Natural killer cell (primary cell): ENCODE measurements around the gene SIK3. TPM values are rescaled to one million over a fixed set of nuclear protein-coding genes. Genes with fewer than 3 reads are reported as not detected.
A peak's percentile ranks its signal among the peaks of the same experiment; 100 is the strongest.

Experiments used
- ATAC-seq, 3 donors: fragments of 150-1000 bp in 2 of 3; fragments of 200-7000 bp in 1 of 3; cut with Tn5 transposase; 1 replicate in 1 of 3; 2 replicates in 2 of 3; pipeline ENCODE4 v1.10.0; 2021; ENCODE audit warnings: mild to moderate bottlenecking in 2 of 3, moderate library complexity in 2 of 3
- DNase-seq, 2 donors: peaks; one replicate each; pipeline versions ENCODE4 v3.0.0 to v3.0.0-alpha.2; 2013 to 2021; ENCODE audit warnings: mixed read lengths in 1 of 2
- H3K27ac ChIP-seq: one replicate; pipeline ENCODE4 v1.5.1; 2013; ENCODE audit warnings: mild to moderate bottlenecking, low read length
- H3K27me3 ChIP-seq: one replicate; pipeline ENCODE4 v1.6.1; 2013; ENCODE audit warnings: low read length; ENCODE audit not compliant: control insufficient read depth, insufficient read depth
- H3K36me3 ChIP-seq: one replicate; pipeline ENCODE4 v1.6.1; 2013; ENCODE audit warnings: low read length; ENCODE audit not compliant: control insufficient read depth, insufficient read depth
- H3K4me1 ChIP-seq: one replicate; pipeline ENCODE4 v1.6.1; 2013; ENCODE audit warnings: low read length; ENCODE audit not compliant: control insufficient read depth, insufficient read depth
- H3K4me3 ChIP-seq: one replicate; pipeline ENCODE4 v1.5.1; 2013; ENCODE audit warnings: low read length
- H3K9me3 ChIP-seq: one replicate; pipeline ENCODE4 v1.6.1; 2013; ENCODE audit warnings: low read length; ENCODE audit not compliant: control insufficient read depth, insufficient read depth
- H3K27ac Mint-ChIP-seq, 2 donors: one replicate each; pipeline ENCODE4 v1.8.0; 2022; ENCODE audit warnings: mild to moderate bottlenecking in 2 of 2, mixed read lengths in 2 of 2, moderate library complexity in 1 of 2
- H3K27me3 Mint-ChIP-seq, 2 donors: one replicate each; pipeline ENCODE4 v1.8.0; 2022; ENCODE audit warnings: low read depth in 2 of 2, mixed read lengths in 2 of 2
- H3K36me3 Mint-ChIP-seq: one replicate; pipeline ENCODE4 v1.8.0; 2022; ENCODE audit warnings: mixed read lengths
- H3K4me1 Mint-ChIP-seq, 2 donors: one replicate each; pipeline ENCODE4 v1.8.0; 2022; ENCODE audit warnings: mixed read lengths in 2 of 2
- H3K4me3 Mint-ChIP-seq: one replicate; pipeline ENCODE4 v1.8.0; 2022; ENCODE audit warnings: mild to moderate bottlenecking, moderate library complexity, mixed read lengths
- H3K9me3 Mint-ChIP-seq, 2 donors: one replicate each; pipeline ENCODE4 v1.8.0; 2022; ENCODE audit warnings: mixed read lengths in 2 of 2
- CTCF ChIP-seq: fragments of 200-600 bp; IDR thresholded peaks from one replicate; pipeline ENCODE4 v1.8.0; 2022; ENCODE audit warnings: antibody characterized with exemption
- WGBS: methylation state at CpG from one replicate; pipeline ENCODE4 v1.1.7; 2013; ENCODE audit warnings: missing lambda C conversion rate; ENCODE audit not compliant: insufficient coverage; 5-methylcytosine and 5-hydroxymethylcytosine counted together
- intact Hi-C: fragments of 100-400 bp; cut with micrococcal nuclease; formaldehyde crosslinking; loops from one replicate; pipeline ENCODE4 v1.14.2; 2022
- total RNA-seq, 4 donors: library from RNA; stranded (reverse); fragments of 120-200 nt in 1 of 4; gene quantifications; one replicate each; pipeline versions ENCODE4 v1.2.3 to v1.2.4, GENCODE V29; 2013 to 2022

Gene SIK3
- total RNA-seq, 3 donors from 2014 or later (not counting 1 experiment from before 2014, with no cell fraction given) = 71.6 to 120 (median 119) TPM

- no peak for DNase-seq
- H3K4me3 Mint-ChIP-seq = no peak overlapping the region
- H3K4me3 ChIP-seq = no peak overlapping the region
These were observed 37.0 kb downstream of the SIK3 start for GRCh38 chr11:117061256-117061655.

GRCh38 chr11:117059611-117060148 lies 38.5 kb downstream of the SIK3 start:
- H3K4me1 ChIP-seq = peaks cover 13% of the 10 kb centered on the region
- peaks cover 62 to 77% of the 10 kb centered on the region in 2 donors for H3K4me1 Mint-ChIP-seq
- no peaks in the 10 kb centered on the region for H3K36me3 Mint-ChIP-seq
- H3K4me3 ChIP-seq = no peak overlapping the region
- peak overlapping the region in 1 of 2 donors; percentile 4 for H3K27ac Mint-ChIP-seq
- no peaks in the 10 kb centered on the region for H3K27me3 ChIP-seq
- TF ChIP-seq CTCF = no peak
- H3K4me3 Mint-ChIP-seq = no peak overlapping the region
- no CpG with 5 or more reads among the region's 3 CpGs for WGBS
- H3K27me3 Mint-ChIP-seq = no peaks in the 10 kb centered on the region
- H3K9me3 ChIP-seq = no peaks in the 10 kb centered on the region
- H3K27ac ChIP-seq = no peak overlapping the region
- intact Hi-C loops = no loop called here
- H3K36me3 ChIP-seq = no peaks in the 10 kb centered on the region
- H3K9me3 Mint-ChIP-seq = no peaks in the 10 kb centered on the region
- no peak for ATAC-seq
- no peak for DNase-seq

More at GRCh38 chr11:117061256-117061655, 37.0 kb downstream of the SIK3 start:
- Histone ChIP-seq H3K4me1 (peaks cover 15% of the 10 kb centered on the region), H3K36me3 (no peaks in the 10 kb centered on the region), H3K27me3 (no peaks in the 10 kb centered on the region), H3K27ac (no peak overlapping the region), H3K9me3 (no peaks in the 10 kb centered on the region)
- no peaks in the 10 kb centered on the region for H3K36me3 Mint-ChIP-seq
- WGBS = 95% methylated on average over 5 of the region's 5 CpGs
- ATAC-seq = no peak
- intact Hi-C loops = no loop called here
- H3K27ac Mint-ChIP-seq = no peak overlapping the region
- H3K4me1 Mint-ChIP-seq = peaks cover 61 to 68% of the 10 kb centered on the region in 2 donors
- H3K27me3 Mint-ChIP-seq = no peaks in the 10 kb centered on the region
- TF ChIP-seq CTCF = no peak
- H3K9me3 Mint-ChIP-seq = no peaks in the 10 kb centered on the region

- no peaks in the 10 kb centered on the region for H3K9me3 ChIP-seq
- H3K27ac Mint-ChIP-seq = peak overlapping the region in 1 of 2 donors; percentile 32
- H3K36me3 ChIP-seq = no peaks in the 10 kb centered on the region
- TF ChIP-seq CTCF = no peak
- peaks cover 62 to 75% of the 10 kb centered on the region in 2 donors for H3K4me1 Mint-ChIP-seq
- DNase-seq (no peak), ATAC-seq (no peak)
- no peaks in the 10 kb centered on the region for H3K36me3 Mint-ChIP-seq
- no peak overlapping the region for H3K27ac ChIP-seq
- intact Hi-C loops = no loop called here
- H3K4me1 ChIP-seq = peaks cover 11% of the 10 kb centered on the region
- H3K4me3 Mint-ChIP-seq = no peak overlapping the region
- no peaks in the 10 kb centered on the region for H3K9me3 Mint-ChIP-seq
- WGBS = 86% methylated on average over 4 of the region's 4 CpGs
- H3K27me3 Mint-ChIP-seq = no peaks in the 10 kb centered on the region
- no peak overlapping the region for H3K4me3 ChIP-seq
- H3K27me3 ChIP-seq = no peaks in the 10 kb centered on the region
These were observed 39.4 kb downstream of the SIK3 start for GRCh38 chr11:117058761-117059261.

GRCh38 chr11:117057727-117058126 lies 40.5 kb downstream of the SIK3 start:
- H3K4me1 Mint-ChIP-seq = peaks cover 52 to 69% of the 10 kb centered on the region in 2 donors
- no peaks in the 10 kb centered on the region for H3K9me3 ChIP-seq
- H3K4me1 ChIP-seq = peaks cover 4% of the 10 kb centered on the region
- H3K27me3 Mint-ChIP-seq = no peaks in the 10 kb centered on the region
- no peak for TF ChIP-seq CTCF
- no peaks in the 10 kb centered on the region for H3K36me3 Mint-ChIP-seq
- no peak overlapping the region for H3K4me3 Mint-ChIP-seq
- H3K36me3 ChIP-seq = no peaks in the 10 kb centered on the region
- no peaks in the 10 kb centered on the region for H3K27me3 ChIP-seq
- H3K9me3 Mint-ChIP-seq = no peaks in the 10 kb centered on the region
- no peak overlapping the region for H3K4me3 ChIP-seq
- DNase-seq (no peak), ATAC-seq (no peak)
- no peak overlapping the region for H3K27ac ChIP-seq
- no peak overlapping the region for H3K27ac Mint-ChIP-seq
- intact Hi-C loops = no loop called here
